Measurements from ENCODE around the gene PCNX1. TPM values are rescaled to one million over a fixed set of nuclear protein-coding genes. Genes with fewer than 3 reads are reported as not detected.
A peak's percentile ranks its signal among the peaks of the same experiment; 100 is the strongest.
"Not testable (repeated sequence)": the region's sequence is repeated elsewhere in the genome, so short reads cannot be mapped to it uniquely, and the experiment has no call there.

PCNX1 gene
- total RNA-seq, 2 donors from 2014 or later: 67.4 to 107 TPM

DNA sequence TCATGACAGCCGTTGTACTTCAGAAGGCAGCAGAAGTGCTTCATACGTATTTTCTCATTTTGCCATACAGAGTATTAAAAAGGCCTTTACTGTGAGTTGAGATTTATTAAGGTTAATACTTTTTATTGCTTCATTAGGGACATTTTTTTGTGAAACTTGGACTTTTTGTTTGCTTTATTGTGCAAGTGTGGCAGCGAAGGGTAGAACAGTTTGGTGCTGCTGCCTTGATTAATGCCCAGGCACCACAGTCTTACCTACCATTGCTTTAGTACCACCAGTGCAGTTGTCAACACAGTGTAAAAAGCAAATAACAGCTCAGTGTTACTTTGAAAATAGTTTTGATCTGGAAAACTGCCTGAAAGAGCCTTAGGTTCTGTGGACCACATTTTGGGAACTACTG is 147.4 kb downstream of the PCNX1 start:
- Mint-ChIP-seq H3K36me3 (peaks cover 3 to 32% of the 10 kb centered on the region in 2 donors), H3K9me3 (no peaks in the 10 kb centered on the region), H3K27ac (no peak overlapping the region)
- ATAC-seq (no peak), DNase-seq (ENCODE audit: low spot score in 2 of 2) (no peak)

DNA sequence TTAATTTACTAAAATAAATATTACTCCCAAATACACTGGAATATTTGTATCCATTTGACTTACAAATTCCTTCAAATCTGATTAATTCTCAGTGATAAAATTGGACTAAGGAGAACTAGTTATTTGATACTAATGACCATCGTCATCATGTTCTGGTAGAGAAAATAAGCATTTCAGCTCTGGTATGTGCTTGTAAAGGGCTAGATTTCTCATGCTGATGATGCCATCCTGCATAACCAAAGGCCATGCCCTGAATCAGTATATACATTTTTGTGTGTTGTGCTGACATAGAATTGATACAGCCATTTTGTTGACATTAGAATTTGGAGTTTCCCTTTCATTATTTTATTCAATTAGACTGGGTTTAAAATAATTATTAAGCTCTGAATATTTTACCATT is 148.9 kb downstream of the PCNX1 start:
- Mint-ChIP-seq H3K9me3 (no peaks in the 10 kb centered on the region), H3K36me3 (peaks cover 7 to 44% of the 10 kb centered on the region in 2 donors), H3K27ac (no peak overlapping the region)
- no peak for ATAC-seq
- no peak for DNase-seq (ENCODE audit: low spot score in 2 of 2)

DNA sequence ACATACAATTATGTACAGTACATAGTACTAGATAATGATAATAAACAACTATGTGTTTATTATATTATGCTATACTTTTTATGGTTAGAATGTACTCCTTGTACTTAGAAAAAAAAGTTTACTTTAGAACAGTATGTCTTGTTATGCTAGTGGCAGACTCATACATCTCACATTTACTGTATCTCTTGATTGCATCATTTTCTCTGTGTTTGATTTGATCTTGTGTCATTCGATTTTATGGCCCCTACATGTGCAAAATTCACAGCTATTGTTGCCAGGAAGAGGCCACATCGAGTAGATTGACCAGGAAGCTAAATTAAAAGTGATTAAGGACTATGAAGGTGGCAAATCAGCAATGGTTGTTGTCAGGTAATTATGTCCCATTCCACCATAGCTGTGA is 153.0 kb downstream of the PCNX1 start:
- DNase-seq (ENCODE audit: low spot score in 2 of 2) (no peak), ATAC-seq (no peak)
- Mint-ChIP-seq H3K27ac (no peak overlapping the region), H3K36me3 (peaks cover 25 to 67% of the 10 kb centered on the region in 2 donors), H3K9me3 (no peaks in the 10 kb centered on the region)

DNA sequence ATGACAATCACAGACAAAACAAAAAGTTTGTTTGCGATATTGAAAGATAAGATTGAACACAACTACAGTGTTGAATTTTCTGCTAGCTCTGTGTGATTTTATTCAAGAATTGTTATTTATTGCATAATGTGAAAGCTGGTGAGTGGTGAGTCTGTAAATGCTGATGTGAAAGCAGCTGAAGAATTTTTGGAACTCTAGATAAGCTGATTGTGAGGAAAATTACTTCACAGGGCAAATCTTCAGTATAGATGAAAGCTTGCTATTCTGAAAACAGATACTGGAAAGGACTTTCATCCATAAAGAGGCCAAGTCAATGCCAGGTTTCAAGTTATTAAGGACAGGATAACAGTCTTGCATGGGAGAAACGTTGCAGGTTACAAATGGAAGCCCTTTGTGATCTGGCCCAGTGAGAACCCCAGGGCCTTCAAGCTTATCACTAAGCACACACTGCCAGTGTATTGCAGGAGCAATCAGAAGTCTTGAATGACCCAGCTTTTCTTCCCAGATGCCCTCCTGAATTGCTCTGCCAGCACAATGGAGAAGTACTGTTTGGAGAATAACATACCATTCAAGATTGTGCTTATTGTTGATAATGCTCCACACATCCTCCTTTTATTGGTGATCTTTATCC is 153.7 kb downstream of the PCNX1 start:
- ATAC-seq (no peak), DNase-seq (ENCODE audit: low spot score in 2 of 2) (no peak)
- Mint-ChIP-seq H3K9me3 (no peaks in the 10 kb centered on the region), H3K36me3 (peaks cover 30 to 74% of the 10 kb centered on the region in 2 donors), H3K27ac (no peak overlapping the region)

DNA sequence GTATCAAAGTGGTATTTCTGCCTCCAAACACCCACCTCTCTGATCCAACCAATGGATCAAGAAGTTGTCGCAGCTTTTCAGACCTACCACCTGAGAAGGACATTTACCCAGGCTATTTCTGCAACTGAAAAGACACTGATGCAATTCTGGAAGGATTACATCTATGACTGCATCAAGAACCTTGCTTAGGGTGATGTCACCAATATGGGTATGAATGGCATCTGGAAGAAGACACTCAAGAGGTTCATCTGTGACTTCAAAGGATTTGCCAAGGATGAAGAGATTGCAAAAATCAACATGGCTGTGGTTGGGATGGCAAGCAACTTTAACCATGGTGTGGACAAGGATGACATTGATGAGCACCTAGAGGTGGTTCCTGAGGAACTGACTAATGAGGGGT is 154.2 kb downstream of the PCNX1 start:
- ATAC-seq (peak in 1 of 2 donors; percentile 46), DNase-seq (ENCODE audit: low spot score in 2 of 2) (no peak)
- Mint-ChIP-seq H3K36me3 (peaks cover 35 to 79% of the 10 kb centered on the region in 2 donors), H3K9me3 (no peaks in the 10 kb centered on the region), H3K27ac (no peak overlapping the region)

DNA sequence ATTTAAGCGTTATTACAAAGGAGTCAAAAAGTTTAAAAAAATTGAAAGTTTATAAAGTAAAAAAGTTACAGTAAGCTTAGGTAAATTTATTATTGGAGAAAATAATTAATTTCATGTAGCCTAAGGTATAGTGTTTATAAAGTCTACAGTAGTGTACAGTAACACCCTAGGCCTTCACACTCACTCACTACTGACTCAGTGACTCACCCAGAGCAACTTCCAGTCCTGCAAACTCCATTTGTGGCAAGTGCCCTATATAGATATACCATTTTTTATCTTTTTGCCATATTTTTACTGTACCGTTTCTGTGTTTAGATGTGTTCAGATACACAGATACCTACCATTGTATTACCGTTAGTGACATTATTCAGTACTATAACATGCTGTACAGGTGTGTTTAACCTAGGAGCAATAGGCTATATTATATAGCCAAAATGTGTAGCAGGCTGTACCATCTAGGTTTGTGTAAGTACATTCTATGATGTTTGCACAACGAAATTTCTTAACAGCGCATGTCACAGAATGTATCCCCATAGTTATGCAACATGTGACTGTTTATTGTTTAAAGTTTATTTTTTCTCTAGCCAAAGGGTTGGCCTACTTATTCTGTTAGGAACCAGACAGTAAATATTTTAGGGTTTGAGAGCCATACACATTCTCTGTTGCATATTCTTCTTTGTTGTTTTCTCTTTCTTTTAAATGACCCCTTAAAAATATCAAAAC is 155.5 kb downstream of the PCNX1 start:
- no peak for ATAC-seq
- peaks cover 46 to 77% of the 10 kb centered on the region in 2 donors for H3K36me3 Mint-ChIP-seq
- no peak overlapping the region for H3K27ac Mint-ChIP-seq
- no peaks in the 10 kb centered on the region for H3K9me3 Mint-ChIP-seq
- DNase-seq (ENCODE audit: low spot score in 2 of 2): no peak

DNA sequence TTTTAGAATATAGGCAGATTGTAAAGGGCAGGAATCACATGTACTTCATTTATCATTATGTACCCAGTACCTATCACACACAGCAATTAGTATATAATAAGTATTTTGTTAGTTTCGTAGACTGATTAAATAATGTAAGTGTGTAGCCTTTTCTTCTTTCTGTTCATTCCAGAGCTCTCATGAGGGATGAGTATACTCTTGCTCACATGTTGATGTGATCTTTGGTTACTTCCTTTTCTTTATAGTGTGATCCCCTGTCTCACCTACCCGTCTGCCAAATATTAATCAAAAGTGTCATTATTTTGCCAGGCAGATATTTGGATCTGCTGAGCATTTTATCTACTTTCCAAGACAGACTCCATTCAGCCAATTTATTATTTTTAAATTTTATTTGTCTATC is 156.1 kb downstream of the PCNX1 start:
- peaks cover 47 to 72% of the 10 kb centered on the region in 2 donors for H3K36me3 Mint-ChIP-seq
- ATAC-seq: no peak
- H3K9me3 Mint-ChIP-seq: no peaks in the 10 kb centered on the region
- H3K27ac Mint-ChIP-seq: no peak overlapping the region
- no peak for DNase-seq (ENCODE audit: low spot score in 2 of 2)

DNA sequence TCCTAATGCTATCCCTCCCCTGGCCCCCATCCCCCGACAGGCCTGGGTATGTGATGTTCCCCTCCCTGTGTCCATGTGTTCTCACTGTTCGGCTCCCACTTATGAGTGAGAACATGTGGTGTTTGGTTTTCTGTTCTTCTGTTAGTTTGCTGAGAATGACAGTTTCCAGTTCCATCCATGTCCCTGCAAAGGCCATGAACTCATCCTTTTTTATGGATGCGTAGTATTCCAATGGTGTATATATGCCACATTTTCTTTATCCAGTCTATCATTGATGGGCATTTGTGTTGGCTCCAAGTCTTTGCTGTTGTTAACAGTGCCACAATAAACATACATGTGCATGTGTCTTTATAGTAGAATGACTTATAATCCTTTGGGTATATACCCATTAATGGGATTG is 157.5 kb downstream of the PCNX1 start:
- not testable (repeated sequence) for H3K9me3 Mint-ChIP-seq; DNase-seq (ENCODE audit: low spot score in 2 of 2); ATAC-seq
- H3K36me3 Mint-ChIP-seq: peaks cover 43 to 64% of the 10 kb centered on the region in 2 donors
- H3K27ac Mint-ChIP-seq: peak overlapping the region in 1 of 2 donors; percentile 29

DNA sequence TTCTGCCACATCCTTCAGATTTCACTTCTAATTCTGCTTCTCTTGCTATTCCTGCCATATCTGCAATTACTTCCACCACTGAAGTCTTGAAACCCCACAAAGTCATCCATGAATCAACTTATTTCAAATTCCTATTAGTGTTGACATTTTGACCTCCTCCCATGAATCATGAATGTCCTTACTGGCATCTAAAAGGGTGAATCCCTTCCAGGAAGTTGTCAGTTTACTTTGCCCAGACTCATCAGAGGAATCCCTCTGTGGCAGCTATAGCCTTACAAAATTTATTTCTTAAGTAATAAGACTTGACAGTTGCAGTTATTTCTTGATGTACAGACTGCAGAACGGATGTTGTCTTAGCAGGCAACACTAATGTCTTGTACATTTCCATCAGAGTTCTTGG is 162.9 kb downstream of the PCNX1 start:
- Mint-ChIP-seq H3K27ac (no peak overlapping the region), H3K36me3 (peaks cover 34 to 61% of the 10 kb centered on the region in 2 donors), H3K9me3 (no peaks in the 10 kb centered on the region)
- ATAC-seq (no peak), DNase-seq (ENCODE audit: low spot score in 2 of 2) (no peak)

DNA sequence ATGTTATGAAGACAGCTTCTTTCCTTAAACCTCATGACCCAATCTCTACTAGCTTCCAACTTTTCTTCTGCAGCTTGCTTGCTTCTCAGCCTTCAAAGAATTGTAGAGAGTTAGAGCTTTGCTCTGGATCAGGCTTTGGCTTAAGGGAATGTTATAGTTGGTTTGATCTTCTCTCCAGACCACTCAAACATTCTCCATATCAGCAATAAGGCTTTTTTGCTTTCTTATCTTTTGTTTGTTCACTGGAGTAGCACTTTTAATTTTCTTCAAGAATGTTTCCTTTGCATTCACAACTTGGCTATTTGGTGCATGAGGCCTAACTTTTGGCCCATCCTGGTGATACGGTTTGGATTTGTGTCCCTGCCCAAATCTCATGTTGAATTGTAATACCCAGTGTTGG is 163.8 kb downstream of the PCNX1 start:
- DNase-seq (ENCODE audit: low spot score in 2 of 2) (no peak), ATAC-seq (no peak)
- no peak overlapping the region for H3K27ac Mint-ChIP-seq
- no peaks in the 10 kb centered on the region for H3K9me3 Mint-ChIP-seq
- H3K36me3 Mint-ChIP-seq: peaks cover 28 to 58% of the 10 kb centered on the region in 2 donors

DNA sequence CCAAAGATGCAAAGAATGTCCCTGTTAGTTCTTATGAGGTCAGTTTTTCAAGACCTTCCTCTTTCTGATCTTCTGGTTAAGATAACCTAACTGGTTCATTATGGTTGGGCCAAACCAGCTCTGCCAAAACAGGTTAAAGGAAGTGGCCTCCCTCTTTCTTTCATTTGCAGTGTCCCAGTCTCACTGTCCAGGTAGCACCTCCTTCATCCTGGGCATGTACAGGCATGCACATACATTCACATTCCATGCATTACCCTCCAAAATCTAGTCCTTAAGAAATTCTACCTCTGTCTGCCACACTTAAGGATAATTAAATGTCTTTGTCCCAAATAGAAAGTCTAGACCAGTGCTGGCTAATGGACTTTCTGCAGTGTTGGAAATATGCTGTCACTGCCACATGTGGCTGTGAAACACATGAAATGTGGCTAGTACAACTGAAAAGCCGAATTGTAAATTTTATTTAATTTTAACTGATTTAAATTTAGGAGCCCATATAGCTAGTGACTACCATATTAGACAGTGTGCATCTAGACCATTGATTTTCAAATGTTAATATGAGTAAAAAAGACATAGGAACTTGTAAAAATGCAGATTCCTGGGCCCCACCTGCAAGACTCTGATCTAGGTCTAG is 169.3 kb downstream of the PCNX1 start:
- no peak for ATAC-seq
- Mint-ChIP-seq H3K27ac (peak overlapping the region in 1 of 2 donors; percentile 67), H3K9me3 (peaks cover 7 to 14% of the 10 kb centered on the region in 2 donors)

DNA sequence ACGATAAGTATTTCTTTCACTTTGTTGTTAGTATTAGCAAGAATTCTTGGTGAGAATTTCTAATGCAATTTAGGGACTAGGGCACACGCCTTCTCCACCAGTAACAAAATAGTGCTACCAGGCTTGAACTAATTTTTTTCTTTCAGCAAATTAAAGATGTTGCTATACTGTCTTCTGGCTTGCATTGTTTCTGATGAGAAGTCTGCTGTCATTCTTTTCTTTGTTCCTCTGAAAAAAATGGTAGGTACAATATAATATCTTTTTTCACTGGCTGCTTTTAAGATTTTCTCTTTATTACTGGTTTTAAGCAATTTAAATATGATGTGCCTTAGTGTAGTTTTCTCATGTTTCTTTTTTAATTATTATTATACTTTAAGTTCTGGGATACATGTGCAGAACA is 171.2 kb downstream of the PCNX1 start:
- DNase-seq (ENCODE audit: low spot score in 2 of 2) (no peak), ATAC-seq (no peak)
- peak overlapping the region in 1 of 2 donors; percentile 49 for H3K27ac Mint-ChIP-seq
- peaks cover 7 to 14% of the 10 kb centered on the region in 2 donors for H3K9me3 Mint-ChIP-seq
- peaks cover 43 to 85% of the 10 kb centered on the region in 2 donors for H3K36me3 Mint-ChIP-seq

More for the DNA sequence above, 169.3 kb downstream of the PCNX1 start:
- H3K36me3 Mint-ChIP-seq: peaks cover 39 to 83% of the 10 kb centered on the region in 2 donors
- DNase-seq (ENCODE audit: low spot score in 2 of 2): no peak

DNA sequence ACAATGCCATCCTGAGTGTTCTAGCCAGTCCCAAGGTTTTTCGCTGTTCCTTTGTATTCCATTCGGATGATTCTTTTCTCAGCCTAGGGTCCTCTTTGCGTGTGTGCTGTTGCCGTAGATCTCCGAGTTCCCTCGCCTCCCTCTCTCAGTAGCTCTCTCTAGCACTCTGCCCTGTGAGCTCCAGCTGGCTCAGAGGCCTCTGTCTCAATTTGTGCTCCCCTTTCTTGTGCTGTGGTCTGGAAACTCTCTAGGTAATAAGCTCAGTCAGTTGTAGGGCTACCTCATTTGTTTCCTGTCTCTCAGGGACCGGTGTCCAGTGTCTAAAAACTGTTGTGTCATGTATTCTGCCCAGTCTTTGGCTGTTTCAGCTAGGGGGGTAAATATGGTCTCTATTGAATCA is 179.3 kb downstream of the PCNX1 start:
- H3K9me3 Mint-ChIP-seq: no peaks in the 10 kb centered on the region
- H3K36me3 Mint-ChIP-seq: peaks cover 12 to 43% of the 10 kb centered on the region in 2 donors
- ATAC-seq (no peak), DNase-seq (ENCODE audit: low spot score in 2 of 2) (no peak)
- H3K27ac Mint-ChIP-seq: peak overlapping the region; percentile 10 to 77

DNA sequence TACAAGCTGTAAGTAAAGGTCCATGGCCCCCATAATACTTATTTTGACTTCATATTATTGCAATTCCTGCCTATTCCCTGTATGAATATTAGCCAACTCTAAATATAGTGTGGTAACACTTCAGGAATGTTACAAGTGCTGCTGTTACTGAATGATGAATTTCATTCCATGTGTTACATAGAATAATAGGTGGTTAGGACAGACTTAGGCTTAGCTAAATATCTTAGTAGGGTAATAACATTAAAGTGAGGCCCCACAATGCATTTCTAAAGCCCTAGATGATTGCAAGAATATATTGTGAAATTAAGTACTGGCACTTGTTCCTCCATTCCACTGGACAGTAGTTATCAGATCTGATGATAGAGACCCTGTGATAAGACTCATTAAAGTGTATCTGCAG is 182.7 kb downstream of the PCNX1 start:
- Mint-ChIP-seq H3K27ac (no peak overlapping the region), H3K36me3 (peaks cover 13 to 51% of the 10 kb centered on the region in 2 donors), H3K9me3 (no peaks in the 10 kb centered on the region)
- DNase-seq (ENCODE audit: low spot score in 2 of 2) (no peak), ATAC-seq (no peak)

DNA sequence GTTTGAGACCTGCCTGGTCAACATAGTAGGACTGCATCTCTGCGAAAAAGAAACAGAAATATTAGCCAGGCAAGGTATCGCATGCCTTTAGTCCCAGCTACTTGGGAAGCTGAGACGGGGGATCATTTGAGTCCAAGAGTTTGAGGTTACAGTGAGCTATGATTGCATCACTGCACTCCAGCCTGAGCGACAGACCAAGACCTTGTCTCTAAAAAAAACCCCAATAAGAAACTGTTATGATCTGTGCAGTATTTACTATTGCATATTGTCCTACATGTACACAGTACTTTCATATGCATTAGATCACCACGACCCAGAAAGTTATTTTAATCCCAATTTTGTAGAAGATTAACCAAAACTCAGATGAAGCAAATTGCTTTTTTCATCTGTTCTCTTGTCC is 187.5 kb downstream of the PCNX1 start:
- Mint-ChIP-seq H3K9me3 (peaks cover 0 to 4% of the 10 kb centered on the region in 2 donors), H3K36me3 (peaks cover 6 to 71% of the 10 kb centered on the region in 2 donors), H3K27ac (no peak overlapping the region)
- DNase-seq (ENCODE audit: low spot score in 2 of 2) (no peak), ATAC-seq (peak in 1 of 2 donors; percentile 24)

DNA sequence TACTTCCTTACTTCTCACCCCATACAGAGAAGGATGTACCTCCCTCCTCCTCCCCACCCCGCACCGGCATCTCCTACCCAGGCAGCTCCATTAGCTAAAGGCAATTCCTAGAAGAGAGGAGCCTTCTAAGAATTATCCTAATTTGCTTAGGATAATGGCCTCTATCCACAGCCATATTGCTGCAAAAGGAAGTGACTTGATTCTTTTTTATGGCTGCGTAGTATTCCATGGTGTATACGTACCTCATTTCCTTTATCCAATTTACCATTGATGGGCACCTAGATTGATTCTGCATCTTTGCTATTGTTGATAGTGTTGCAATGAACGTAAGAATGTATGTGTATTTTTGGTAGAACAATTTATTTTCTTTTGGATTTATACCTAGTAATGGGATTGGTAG is 189.7 kb downstream of the PCNX1 start:
- Mint-ChIP-seq H3K36me3 (peaks cover 3 to 52% of the 10 kb centered on the region in 2 donors), H3K27ac (no peak overlapping the region), H3K9me3 (peaks cover 0 to 4% of the 10 kb centered on the region in 2 donors)
- DNase-seq (ENCODE audit: low spot score in 2 of 2) (no peak), ATAC-seq (no peak)

Data from activated naive CD4-positive, alpha-beta T cell treated with anti-CD3 and anti-CD28 coated beads, Interleukin-2, amount 50 U/mL, for 72 hours (primary cell).